Panc1 (cell line): Measurements from ENCODE around the gene PHF20.

Experiments
- CTCF ChIP-seq: fragments of 450-650 bp; IDR thresholded peaks from 2 replicates; pipeline ENCODE4 v1.5.1; 2017; ENCODE audit warnings: mild to moderate bottlenecking
- REST ChIP-seq, 2 experiments: IDR thresholded peaks; 2 replicates each; pipeline ENCODE4 v1.6.1; 2011 to 2012; ENCODE audit warnings: low read depth in 2 of 2, control low read depth in 1 of 2, low read length in 1 of 2, mild to moderate bottlenecking in 1 of 2, moderate library complexity in 1 of 2; ENCODE audit not compliant: insufficient read depth in 1 of 2
- SIN3A ChIP-seq: IDR thresholded peaks from 2 replicates; pipeline ENCODE4 v1.6.1; 2012; ENCODE audit warnings: low read depth, mild to moderate bottlenecking, low read length, moderate library complexity, borderline replicate concordance; ENCODE audit not compliant: insufficient read depth

GRCh38 chr20:35774391-35774790 lies 2.6 kb downstream of the PHF20 start:
- TF ChIP-seq CTCF (no peak), REST (IDR thresholded peaks at IDR 0.05; ENCODE audit: insufficient read depth in 1 of 2, low read depth in 2 of 2, low read length in 1 of 2) (no peak), SIN3A (no peak)
